Prostate gland (tissue), 2 donors: Measurements from ENCODE around the gene HSD11B1L. TPM values are rescaled to one million over a fixed set of nuclear protein-coding genes. Genes with fewer than 3 reads are reported as not detected.

Experiments
- DNase-seq: peaks from one replicate; pipeline ENCODE4 v3.0.0-alpha.2; 2019; ENCODE audit warnings: low spot score
- H3K27ac ChIP-seq, 2 donors: fragments of 200-600 bp; sonication (generic); 2 replicates each; pipeline ENCODE4 v1.5.1; 2017 to 2019
- H3K27me3 ChIP-seq: fragments of 200-600 bp; sonication (generic); replicated peaks from 2 replicates; pipeline ENCODE4 v1.5.1; 2019; ENCODE audit not compliant: insufficient read depth
- H3K36me3 ChIP-seq, 2 donors: fragments of 200-600 bp; sonication (generic); 1 replicate in 1 of 2; 2 replicates in 1 of 2; pipeline versions ENCODE4 v1.5.1 to v1.8.1; 2017 to 2019
- H3K4me1 ChIP-seq: fragments of 200-600 bp; sonication (generic); replicated peaks from 2 replicates; pipeline ENCODE4 v1.5.1; 2019
- H3K4me3 ChIP-seq, 2 donors: fragments of 200-600 bp; sonication (generic); 2 replicates each; pipeline ENCODE4 v1.5.1; 2017 to 2019
- H3K9me3 ChIP-seq: fragments of 200-600 bp; sonication (generic); 2 replicates; pipeline ENCODE4 v1.5.1; 2017
- POLR2A ChIP-seq: fragments of 450-650 bp; IDR thresholded peaks from one replicate; pipeline ENCODE4 v1.6.1; 2016; ENCODE audit warnings: antibody characterized with exemption, mild to moderate bottlenecking
- POLR2AphosphoS5 ChIP-seq: sonication (generic); formaldehyde crosslinking; IDR thresholded peaks from one replicate; pipeline ENCODE4 v1.6.1; 2017; ENCODE audit warnings: antibody characterized with exemption
- WGBS: methylation state at CpG from one replicate; pipeline ENCODE4 v1.1.5; 2018; 5-methylcytosine and 5-hydroxymethylcytosine counted together
- intact Hi-C: fragments of 100-400 bp; cut with DNase I; formaldehyde crosslinking; loops from one replicate; pipeline ENCODE4 v1.14.2; 2022
- total RNA-seq, 2 donors: library from RNA; depleted of rRNA; stranded (reverse); fragments of >200 nt; gene quantifications; one replicate each; pipeline ENCODE4 v1.1.0, GENCODE V29; 2016
- TF ChIP-seq, protein P1 (sequence below), 4 experiments: fragments of 200-600 bp in 2 of 4; fragments of 450-650 bp in 2 of 4; sonication (generic) in 2 of 4; IDR thresholded peaks; 1 replicate in 3 of 4; 2 replicates in 1 of 4; pipeline ENCODE4 v1.5.1; 2016 to 2019; ENCODE audit warnings: antibody characterized with exemption in 4 of 4, mild to moderate bottlenecking in 2 of 4, moderate library complexity in 2 of 4

Gene HSD11B1L, protein sequence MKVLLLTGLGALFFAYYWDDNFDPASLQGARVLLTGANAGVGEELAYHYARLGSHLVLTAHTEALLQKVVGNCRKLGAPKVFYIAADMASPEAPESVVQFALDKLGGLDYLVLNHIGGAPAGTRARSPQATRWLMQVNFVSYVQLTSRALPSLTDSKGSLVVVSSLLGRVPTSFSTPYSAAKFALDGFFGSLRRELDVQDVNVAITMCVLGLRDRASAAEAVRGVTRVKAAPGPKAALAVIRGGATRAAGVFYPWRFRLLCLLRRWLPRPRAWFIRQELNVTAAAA
- total RNA-seq, result 10 to 100 TPM; 15.6 to 17.9 TPM

DNA sequence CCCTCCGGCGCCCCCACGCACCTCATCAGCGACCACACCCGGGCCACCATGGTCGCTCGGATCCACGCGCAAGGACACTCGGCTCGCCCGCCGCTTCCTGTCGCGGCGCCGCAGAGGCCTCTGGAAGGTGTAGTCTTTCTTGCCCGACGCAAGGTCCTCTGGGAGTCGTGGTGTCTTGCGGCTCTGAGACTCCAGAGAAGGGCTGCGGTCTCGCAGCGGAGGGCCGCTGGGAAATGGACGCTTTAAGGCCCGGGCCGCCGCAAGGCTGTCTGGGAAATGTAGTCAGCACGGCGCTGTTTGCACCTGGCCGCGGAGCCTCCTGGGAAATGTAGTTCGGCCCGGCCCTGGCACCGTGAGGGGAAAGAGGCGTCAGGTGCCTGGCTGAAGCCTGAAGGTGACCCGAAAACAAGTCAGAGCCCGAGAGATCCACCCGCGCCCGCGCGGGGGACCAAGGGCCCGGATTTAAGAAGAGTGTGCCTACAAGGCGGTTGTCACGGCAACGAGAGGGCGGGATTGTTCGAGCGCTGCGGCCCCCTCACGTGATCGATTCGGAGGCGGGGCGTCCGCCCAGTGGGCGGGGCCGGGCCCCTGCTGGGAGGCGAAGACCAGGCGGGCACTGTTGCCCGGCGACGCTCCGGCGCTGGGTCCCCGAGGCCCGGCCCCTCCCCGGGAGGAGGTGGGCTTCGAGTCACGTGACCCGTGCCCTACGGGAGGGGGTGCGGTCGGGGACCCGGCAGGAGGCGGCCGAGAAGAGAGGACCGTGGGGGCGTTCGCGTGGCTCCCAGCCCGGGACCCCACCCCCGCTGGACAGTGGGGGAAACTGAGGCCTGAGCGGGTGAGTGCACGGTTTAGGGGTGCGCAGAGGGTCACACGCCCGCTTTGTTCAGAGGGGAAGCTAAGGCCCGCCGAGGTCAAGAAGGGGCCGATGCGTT is at the start of gene HSD11B1L, which contains the start of gene MICOS13:
HSD11B1L (plus strand) TSS at position 591 of the 932 bp plus-strand sequence. CDS start 3,806 bp downstream, outside the sequence.
MICOS13 (minus strand) TSS at position 80 of the 932 bp plus-strand sequence; CDS start at position 50, 30 bp downstream.
- DNase-seq, result peak; percentile 99
- Histone ChIP-seq H3K36me3 (no peaks in the 10 kb centered on the region), H3K4me3 (peak within 1 kb of the TSS; percentile 69 to 84), H3K27ac (peak within 1 kb of the TSS; percentile 87 to 91), H3K9me3 (no peaks in the 10 kb centered on the region), H3K4me1 (peaks cover 7% of the 10 kb centered on the region), H3K27me3 (no peaks in the 10 kb centered on the region)
- peak; percentile 99 for TF ChIP-seq POLR2AphosphoS5
- peak; percentile 55 for TF ChIP-seq POLR2A
- TF ChIP-seq, protein P1, sequence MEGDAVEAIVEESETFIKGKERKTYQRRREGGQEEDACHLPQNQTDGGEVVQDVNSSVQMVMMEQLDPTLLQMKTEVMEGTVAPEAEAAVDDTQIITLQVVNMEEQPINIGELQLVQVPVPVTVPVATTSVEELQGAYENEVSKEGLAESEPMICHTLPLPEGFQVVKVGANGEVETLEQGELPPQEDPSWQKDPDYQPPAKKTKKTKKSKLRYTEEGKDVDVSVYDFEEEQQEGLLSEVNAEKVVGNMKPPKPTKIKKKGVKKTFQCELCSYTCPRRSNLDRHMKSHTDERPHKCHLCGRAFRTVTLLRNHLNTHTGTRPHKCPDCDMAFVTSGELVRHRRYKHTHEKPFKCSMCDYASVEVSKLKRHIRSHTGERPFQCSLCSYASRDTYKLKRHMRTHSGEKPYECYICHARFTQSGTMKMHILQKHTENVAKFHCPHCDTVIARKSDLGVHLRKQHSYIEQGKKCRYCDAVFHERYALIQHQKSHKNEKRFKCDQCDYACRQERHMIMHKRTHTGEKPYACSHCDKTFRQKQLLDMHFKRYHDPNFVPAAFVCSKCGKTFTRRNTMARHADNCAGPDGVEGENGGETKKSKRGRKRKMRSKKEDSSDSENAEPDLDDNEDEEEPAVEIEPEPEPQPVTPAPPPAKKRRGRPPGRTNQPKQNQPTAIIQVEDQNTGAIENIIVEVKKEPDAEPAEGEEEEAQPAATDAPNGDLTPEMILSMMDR (IDR thresholded peaks at IDR 0.05), result peak in 2 of 4 experiments; percentile 5 to 35
- 1% methylated on average over 69 of the region's 94 CpGs for WGBS
- intact Hi-C loops, result no loop called here

DNA sequence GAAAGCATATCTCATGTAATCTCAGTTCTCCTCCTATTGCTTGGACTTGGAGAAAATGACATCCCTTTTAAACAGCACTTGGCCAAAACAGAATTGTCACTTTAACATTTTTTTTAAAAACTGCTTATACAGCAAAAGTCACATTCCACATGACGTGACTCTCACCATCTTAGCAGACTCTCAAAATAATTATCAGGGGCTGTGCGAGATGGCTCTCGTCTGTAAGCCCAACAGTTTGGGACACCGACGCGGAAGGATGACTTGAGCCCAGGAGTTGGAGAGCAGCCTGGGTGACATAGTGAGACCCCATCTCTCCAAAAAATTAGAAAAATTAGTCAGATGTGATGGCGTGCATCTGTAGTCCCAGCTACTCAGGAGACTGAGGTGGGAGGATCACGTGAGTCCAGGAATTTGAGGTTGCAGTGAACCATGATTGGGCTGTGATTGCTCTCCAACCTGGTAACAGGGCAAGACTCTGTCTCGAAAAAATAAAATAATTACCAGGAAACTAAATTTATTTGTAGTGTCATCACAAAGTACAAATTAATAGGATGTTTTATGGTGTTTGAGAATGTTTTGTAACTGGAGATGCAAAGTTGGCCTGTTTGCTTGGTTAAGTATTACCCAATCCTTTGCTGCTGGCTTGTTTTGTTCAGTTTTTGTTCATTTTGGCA is 49.1 kb upstream of the HSD11B1L start:
- H3K4me1 ChIP-seq, result peaks cover 16% of the 10 kb centered on the region
- peaks cover 0 to 3% of the 10 kb centered on the region in 2 donors for H3K36me3 ChIP-seq
- peak overlapping the region in 1 of 2 donors; percentile 49 for H3K27ac ChIP-seq
- no peak for DNase-seq
- 50% methylated on average over 9 of the region's 9 CpGs for WGBS
- TF ChIP-seq POLR2AphosphoS5 (peak; percentile 44), POLR2A (no peak)
- TF ChIP-seq, protein P1 (IDR thresholded peaks at IDR 0.05), result no peak
- H3K4me3 ChIP-seq, result no peak overlapping the region
- intact Hi-C loops, result no loop called here
- no peaks in the 10 kb centered on the region for H3K9me3 ChIP-seq
- no peaks in the 10 kb centered on the region for H3K27me3 ChIP-seq

DNA sequence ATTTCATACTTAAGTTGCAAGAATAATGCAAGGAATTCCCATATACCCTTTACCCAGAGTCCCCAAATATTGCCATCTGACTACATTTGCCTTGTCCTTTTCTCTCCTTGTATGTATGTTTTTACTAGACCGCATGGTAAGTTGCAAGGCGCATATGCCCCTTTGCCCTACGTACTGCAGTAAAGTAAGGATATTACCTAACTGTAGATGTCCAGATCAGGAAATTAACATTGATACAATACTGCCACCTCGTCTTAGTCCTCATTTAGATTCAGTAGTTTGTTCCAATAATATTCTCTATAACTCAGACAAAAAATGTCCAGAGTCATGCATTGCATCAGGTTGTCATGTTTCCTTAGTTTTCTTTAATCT is 48.6 kb upstream of the HSD11B1L start:
- no peaks in the 10 kb centered on the region for H3K36me3 ChIP-seq
- H3K9me3 ChIP-seq, result no peaks in the 10 kb centered on the region
- TF ChIP-seq, protein P1 (IDR thresholded peaks at IDR 0.05), result no peak
- no peak for TF ChIP-seq POLR2A
- no peak for TF ChIP-seq POLR2AphosphoS5
- no peak for DNase-seq
- H3K4me1 ChIP-seq, result peaks cover 16% of the 10 kb centered on the region
- peak overlapping the region in 1 of 2 donors; percentile 49 for H3K27ac ChIP-seq
- intact Hi-C loops, result no loop called here
- 51% methylated on average over 4 of the region's 4 CpGs for WGBS
- no peaks in the 10 kb centered on the region for H3K27me3 ChIP-seq
- H3K4me3 ChIP-seq, result no peak overlapping the region

DNA sequence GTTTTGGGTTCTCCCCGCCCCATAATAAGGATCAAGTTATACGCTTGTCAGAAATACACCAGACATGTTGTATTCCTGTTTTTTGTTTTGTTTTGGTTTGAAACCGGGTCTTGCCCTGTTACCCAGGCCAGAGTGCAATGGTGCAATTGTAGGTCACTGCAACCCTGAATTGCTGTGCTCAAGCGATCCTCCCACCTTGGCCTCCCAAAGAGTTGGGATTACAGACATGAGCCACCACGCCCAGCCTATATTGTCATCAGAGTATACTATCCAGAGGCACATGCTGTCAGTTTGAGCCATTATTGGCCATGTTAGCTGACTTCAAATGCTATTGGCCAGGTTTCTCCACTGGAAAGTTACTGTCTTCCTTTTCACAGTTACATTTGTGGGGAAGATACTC is 48.2 kb upstream of the HSD11B1L start:
- Histone ChIP-seq H3K27me3 (no peaks in the 10 kb centered on the region), H3K36me3 (no peaks in the 10 kb centered on the region), H3K4me3 (no peak overlapping the region), H3K4me1 (peaks cover 16% of the 10 kb centered on the region), H3K9me3 (no peaks in the 10 kb centered on the region), H3K27ac (peak overlapping the region in 1 of 2 donors; percentile 49)
- no peak for DNase-seq
- intact Hi-C loops, result no loop called here
- TF ChIP-seq POLR2AphosphoS5 (no peak), POLR2A (no peak)
- 83% methylated on average over 5 of the region's 5 CpGs for WGBS

DNA sequence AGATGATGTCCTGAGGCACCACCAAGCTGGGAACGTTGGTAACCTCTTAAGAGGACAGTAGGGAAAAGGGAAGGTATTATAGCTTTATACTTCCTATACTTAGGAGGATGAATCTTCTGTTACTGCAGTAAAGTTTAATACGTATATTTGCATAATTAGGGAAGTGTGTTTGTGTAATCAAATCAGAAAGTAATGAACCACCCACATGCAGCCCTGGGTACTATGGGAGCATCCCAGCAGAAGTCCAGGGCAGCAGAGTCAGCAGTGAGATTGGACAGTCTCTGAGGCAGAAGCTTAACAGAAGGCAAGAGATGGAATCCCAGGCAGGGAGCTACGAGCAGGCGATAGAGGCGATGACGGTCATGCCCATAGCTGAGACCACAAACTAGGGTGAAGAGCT is 45.4 kb upstream of the HSD11B1L start:
- Histone ChIP-seq H3K27me3 (no peaks in the 10 kb centered on the region), H3K4me1 (peaks cover 8% of the 10 kb centered on the region), H3K9me3 (no peaks in the 10 kb centered on the region), H3K36me3 (no peaks in the 10 kb centered on the region), H3K27ac (no peak overlapping the region), H3K4me3 (no peak overlapping the region)
- intact Hi-C loops, result no loop called here
- 88% methylated on average over 6 of the region's 6 CpGs for WGBS
- TF ChIP-seq POLR2AphosphoS5 (no peak), POLR2A (no peak)
- TF ChIP-seq, protein P1 (IDR thresholded peaks at IDR 0.05), result no peak
- DNase-seq, result no peak
